GM13977 (cell line): ENCODE measurements around the gene ORAI1.

Experiments
- DNase-seq: peaks from one replicate; pipeline ENCODE4 v3.0.0; 2012; ENCODE audit warnings: low spot score
- in situ Hi-C: fragments of 300-500 bp; cut with MboI; formaldehyde crosslinking; loops from one replicate; pipeline ENCODE4 v1.12.0; 2022; ENCODE audit warnings: low sequenced_read_pairs, low pct_unique_long_range_greater_than_20kb, mixed read lengths, inconsistent platforms; ENCODE audit not compliant: unreplicated experiment
- TF ChIP-seq, protein P1 (sequence below): IDR thresholded peaks from 2 replicates; pipeline ENCODE4 v1.5.1; 2012; ENCODE audit warnings: mild to moderate bottlenecking, control low read depth; ENCODE audit not compliant: insufficient read depth; ENCODE audit errors: extremely low read depth, missing control alignments

Gene ORAI1

DNA sequence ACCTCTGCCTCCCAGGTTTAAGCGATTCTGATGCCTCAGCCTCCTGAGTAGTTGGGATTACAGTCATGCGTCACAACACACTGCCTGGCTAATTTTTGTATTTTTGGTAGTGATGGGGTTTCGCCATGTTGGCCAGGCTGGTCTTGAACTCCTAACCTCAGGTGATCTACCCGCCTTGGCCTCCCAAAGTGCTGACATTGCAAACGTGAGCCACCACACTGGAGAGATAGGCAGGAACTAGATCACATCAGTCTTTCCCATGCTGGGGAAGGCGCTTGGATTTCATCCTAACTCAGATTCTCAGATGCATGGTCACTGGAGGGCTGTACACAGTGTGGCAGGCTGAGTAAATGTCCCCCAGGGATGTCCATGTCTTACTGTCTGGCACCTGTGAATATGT is 18.0 kb upstream of the ORAI1 start:
- no peak for DNase-seq
- TF ChIP-seq, protein P1, sequence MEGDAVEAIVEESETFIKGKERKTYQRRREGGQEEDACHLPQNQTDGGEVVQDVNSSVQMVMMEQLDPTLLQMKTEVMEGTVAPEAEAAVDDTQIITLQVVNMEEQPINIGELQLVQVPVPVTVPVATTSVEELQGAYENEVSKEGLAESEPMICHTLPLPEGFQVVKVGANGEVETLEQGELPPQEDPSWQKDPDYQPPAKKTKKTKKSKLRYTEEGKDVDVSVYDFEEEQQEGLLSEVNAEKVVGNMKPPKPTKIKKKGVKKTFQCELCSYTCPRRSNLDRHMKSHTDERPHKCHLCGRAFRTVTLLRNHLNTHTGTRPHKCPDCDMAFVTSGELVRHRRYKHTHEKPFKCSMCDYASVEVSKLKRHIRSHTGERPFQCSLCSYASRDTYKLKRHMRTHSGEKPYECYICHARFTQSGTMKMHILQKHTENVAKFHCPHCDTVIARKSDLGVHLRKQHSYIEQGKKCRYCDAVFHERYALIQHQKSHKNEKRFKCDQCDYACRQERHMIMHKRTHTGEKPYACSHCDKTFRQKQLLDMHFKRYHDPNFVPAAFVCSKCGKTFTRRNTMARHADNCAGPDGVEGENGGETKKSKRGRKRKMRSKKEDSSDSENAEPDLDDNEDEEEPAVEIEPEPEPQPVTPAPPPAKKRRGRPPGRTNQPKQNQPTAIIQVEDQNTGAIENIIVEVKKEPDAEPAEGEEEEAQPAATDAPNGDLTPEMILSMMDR = no peak
- in situ Hi-C loops = no loop called here

DNA sequence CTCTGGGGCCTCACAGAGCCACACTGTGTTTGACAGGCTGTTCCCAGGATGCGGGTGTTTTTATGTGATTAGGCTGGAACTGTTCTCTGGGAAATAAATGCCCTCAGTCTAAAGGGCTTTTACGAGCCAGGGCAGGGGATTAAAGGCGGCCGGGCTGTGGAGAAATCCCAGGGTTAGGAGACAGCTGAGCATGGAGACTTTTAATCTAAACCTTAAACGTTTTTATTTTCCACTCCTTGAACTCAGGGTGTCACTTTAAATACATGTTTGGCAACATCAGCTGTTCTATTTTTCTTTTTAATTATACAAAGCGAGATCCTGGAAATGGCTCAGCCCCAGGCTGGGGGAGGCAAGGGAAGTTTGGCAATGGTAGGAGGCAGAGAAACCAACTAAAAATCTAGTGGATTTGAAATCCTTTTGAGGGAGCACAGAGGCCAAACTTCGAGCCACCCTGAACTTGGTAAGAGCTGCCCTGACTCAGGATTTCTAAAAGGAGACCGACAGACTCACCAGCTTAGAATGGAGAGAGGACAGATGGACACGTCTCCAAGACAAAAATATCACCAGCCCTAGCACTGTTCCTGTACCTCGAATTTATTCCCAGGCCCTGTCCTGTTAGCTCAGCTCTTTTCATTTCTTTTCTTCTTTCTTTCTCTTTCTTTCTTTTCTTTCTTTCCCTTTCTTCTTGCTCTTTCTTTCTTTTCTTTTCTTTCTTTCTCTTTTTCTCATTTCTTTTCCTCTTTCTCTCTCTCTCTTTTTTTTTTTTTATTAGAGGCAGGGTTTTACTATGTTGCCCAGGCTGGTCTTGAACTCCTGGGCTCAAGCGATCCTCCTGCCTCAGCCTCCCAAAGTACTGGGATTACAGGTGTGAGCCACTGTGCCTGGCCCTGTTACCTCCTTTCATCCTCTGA is 15.8 kb upstream of the ORAI1 start:
- in situ Hi-C loops = no loop called here
- no peak for DNase-seq
- TF ChIP-seq, protein P1 = no peak

DNA sequence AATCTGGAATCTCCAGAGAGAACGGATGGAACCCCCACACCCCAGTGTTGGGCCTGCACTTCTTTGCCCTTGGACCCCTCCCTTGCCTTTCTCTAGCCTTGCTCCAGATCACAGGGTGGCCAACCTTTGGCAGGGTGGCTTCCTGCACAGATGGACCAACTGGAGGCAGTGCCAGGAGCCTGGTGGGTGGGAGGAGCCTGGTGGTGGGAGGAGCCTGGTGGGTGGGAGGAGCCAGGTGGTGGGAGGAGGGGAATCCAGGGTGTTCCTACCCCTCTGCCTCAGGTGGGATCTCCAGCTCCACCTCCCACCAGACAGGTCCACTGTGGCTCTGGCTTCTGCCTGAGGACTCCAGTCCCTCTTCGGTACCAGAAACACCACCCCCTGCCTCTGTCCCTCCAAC is 15.0 kb upstream of the ORAI1 start:
- TF ChIP-seq, protein P1 = no peak
- in situ Hi-C loops = no loop called here
- no peak for DNase-seq

DNA sequence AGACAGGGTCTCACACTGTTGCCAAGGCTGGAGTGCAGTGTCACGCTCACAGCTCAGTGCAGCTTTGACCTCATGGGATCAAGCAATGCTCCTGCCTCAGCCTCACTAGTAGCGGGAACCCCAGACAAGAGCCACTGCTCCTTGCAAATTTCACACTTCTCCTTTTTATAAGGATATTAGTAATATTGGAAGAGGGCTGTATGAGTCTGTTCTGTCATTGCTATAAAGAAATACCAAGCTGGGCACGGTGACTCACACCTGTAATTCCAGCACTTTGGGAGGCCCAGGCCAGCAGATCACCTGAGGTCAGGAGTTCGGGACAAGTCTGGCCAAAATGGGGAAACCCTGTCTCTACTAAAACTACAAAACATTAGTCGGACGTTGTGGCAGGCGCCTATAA is 12.9 kb upstream of the ORAI1 start:
- in situ Hi-C loops = no loop called here
- DNase-seq = no peak
- TF ChIP-seq, protein P1 = no peak

DNA sequence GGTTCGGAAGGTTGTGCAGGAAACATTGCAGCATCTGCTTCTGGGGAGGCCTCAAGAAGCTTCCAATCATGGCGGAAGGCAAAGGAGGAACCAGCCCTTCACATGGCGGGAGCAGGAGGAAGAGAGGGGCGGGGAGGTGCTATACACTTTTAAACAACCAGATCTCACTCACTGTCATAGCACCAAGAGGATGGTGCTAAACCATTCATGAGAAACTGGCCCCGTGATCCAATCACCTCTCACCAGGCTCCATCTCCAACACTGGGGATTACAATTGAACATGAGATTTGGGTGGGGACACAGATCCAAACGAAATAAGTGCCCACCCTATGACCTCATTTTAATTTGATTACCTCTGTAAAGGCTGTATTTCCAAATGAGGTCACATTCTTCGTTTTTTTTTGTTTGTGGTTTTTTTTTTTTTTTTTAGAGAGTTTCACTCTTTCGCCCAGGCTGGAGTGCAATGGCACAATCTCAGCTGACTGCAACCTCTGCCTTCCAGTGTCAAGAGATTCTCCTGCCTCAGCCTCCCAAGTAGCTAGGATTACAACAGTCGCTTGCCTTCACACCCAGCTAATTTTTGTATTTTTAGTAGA is 11.4 kb upstream of the ORAI1 start:
- DNase-seq = no peak
- in situ Hi-C loops = no loop called here
- TF ChIP-seq, protein P1 = no peak

DNA sequence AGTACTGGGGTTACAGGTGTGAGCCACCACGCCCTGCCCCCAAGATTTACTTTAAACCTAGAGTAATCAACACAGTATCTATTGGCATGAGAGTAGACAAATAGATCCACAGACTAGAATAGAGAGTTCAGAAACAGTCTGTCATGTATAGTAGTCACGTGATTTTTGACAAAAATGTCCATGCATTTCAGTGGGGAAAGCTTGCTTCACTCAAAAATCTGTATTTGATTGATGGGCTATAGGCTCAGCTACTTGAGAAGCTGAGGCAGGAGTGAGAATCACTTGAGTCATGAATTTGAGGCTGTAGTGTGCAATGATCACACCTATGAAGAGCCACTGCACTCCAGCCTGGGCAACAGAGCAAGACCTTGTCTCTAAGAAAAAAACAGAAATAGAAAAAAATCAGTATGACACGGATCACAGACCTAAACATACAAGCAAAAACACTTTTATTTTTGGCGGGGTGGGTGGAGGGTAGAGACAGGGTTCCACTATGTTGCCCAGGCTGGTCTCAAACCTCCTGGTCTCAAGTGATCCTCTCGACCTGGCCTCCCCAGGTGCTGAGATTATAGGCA is 7.6 kb upstream of the ORAI1 start:
- DNase-seq = no peak
- TF ChIP-seq, protein P1 = no peak
- in situ Hi-C loops = no loop called here
